PC-3 (cell line): ENCODE data around the gene LAG3.

Experiments used
- CTCF ChIP-seq: fragments of 300-600 bp; sonication (generic); conservative IDR thresholded peaks from 2 replicates; pipeline ENCODE4 v1.5.1; 2017; ENCODE audit warnings: antibody characterized with exemption, low read depth, mild to moderate bottlenecking, low read length
- EZH2 ChIP-seq: fragments of 300-600 bp; sonication (generic); IDR thresholded peaks from one replicate; pipeline ENCODE4 v1.6.1; 2017; ENCODE audit warnings: antibody characterized with exemption, mild to moderate bottlenecking, low read length; ENCODE audit not compliant: unreplicated experiment
- EZH2phosphoT487 ChIP-seq: fragments of 300-600 bp; sonication (generic); IDR thresholded peaks from 2 replicates; pipeline ENCODE4 v1.6.1; 2018; ENCODE audit warnings: mild to moderate bottlenecking, antibody characterized with exemption, low read length, borderline replicate concordance

- TF ChIP-seq CTCF (no peak), EZH2 (no peak), EZH2phosphoT487 (no peak)
These were observed 5.9 kb downstream of the LAG3 start for GRCh38 chr12:6778217-6778573.
